Osteoblast (primary cell): ENCODE measurements around the gene PPARD. TPM values are rescaled to one million over a fixed set of nuclear protein-coding genes. Genes with fewer than 3 reads are reported as not detected.
A peak's percentile ranks its signal among the peaks of the same experiment; 100 is the strongest.
"Not testable (repeated sequence)": the region's sequence is repeated elsewhere in the genome, so short reads cannot be mapped to it uniquely, and the experiment has no call there.

ENCODE experiments used
- DNase-seq: peaks from one replicate; pipeline ENCODE4 v3.0.0; 2011; ENCODE audit warnings: low spot score, mixed read lengths; ENCODE audit not compliant: insufficient read length; ENCODE audit errors: missing footprints
- H2AFZ ChIP-seq: 2 replicates; pipeline ENCODE4 v1.6.0; 2011; ENCODE audit warnings: mild to moderate bottlenecking, low read length
- H3K27ac ChIP-seq: 2 replicates; pipeline ENCODE4 v1.5.1; 2011; ENCODE audit warnings: mild to moderate bottlenecking, low read depth, low read length, moderate library complexity
- H3K27me3 ChIP-seq: 2 replicates; pipeline ENCODE4 v1.6.0; 2012; ENCODE audit warnings: mild to moderate bottlenecking, control low read depth, inconsistent platforms, low read length, moderate library complexity; ENCODE audit not compliant: insufficient read depth
- H3K36me3 ChIP-seq: 2 replicates; pipeline ENCODE4 v1.5.1; 2011; ENCODE audit warnings: mild to moderate bottlenecking, low read length, control low read depth, moderate library complexity; ENCODE audit not compliant: insufficient read depth
- H3K4me1 ChIP-seq: 2 replicates; pipeline ENCODE4 v1.5.1; 2011; ENCODE audit warnings: mild to moderate bottlenecking, low read length, control low read depth, moderate library complexity; ENCODE audit not compliant: insufficient read depth
- H3K4me2 ChIP-seq: 2 replicates; pipeline ENCODE4 v1.6.0; 2011; ENCODE audit warnings: mild to moderate bottlenecking, low read length; ENCODE audit not compliant: insufficient read depth
- H3K4me3 ChIP-seq: fragments of 200-600 bp; sonication (generic); 3 replicates; pipeline ENCODE4 v1.5.1; 2012; ENCODE audit warnings: mild to moderate bottlenecking, low read length, inconsistent platforms; ENCODE audit not compliant: insufficient read depth
- H3K79me2 ChIP-seq: 2 replicates; pipeline ENCODE4 v1.6.0; 2012; ENCODE audit warnings: mild to moderate bottlenecking, low read length, control low read depth, inconsistent platforms; ENCODE audit not compliant: insufficient read depth
- H3K9me3 ChIP-seq: 2 replicates; pipeline ENCODE4 v1.5.1; 2011; ENCODE audit warnings: low read depth, low read length, control low read depth
- H4K20me1 ChIP-seq: 2 replicates; pipeline ENCODE4 v1.6.0; 2012; ENCODE audit warnings: mild to moderate bottlenecking, low read length, control low read depth; ENCODE audit not compliant: insufficient read depth
- total RNA-seq: library from RNA; depleted of rRNA; stranded (reverse); fragments of >200 nt; gene quantifications from 2 replicates; pipeline ENCODE4 v1.2.3, GENCODE V29; 2012
- TF ChIP-seq, protein P1 (sequence below): IDR thresholded peaks from 2 replicates; pipeline ENCODE4 v1.5.1; 2011; ENCODE audit warnings: mild to moderate bottlenecking, low read depth, low read length, moderate library complexity; ENCODE audit errors: extremely low read depth

The PPARD gene
- total RNA-seq, 1 donor: 12.3 TPM

- Histone ChIP-seq H3K9me3 (no peaks in the 10 kb centered on the region), H3K4me1 (no peaks in the 10 kb centered on the region), H3K27ac (no peak overlapping the region), H3K36me3 (no peaks in the 10 kb centered on the region), H2AFZ (no peak overlapping the region), H4K20me1 (no peaks in the 10 kb centered on the region), H3K4me3 (no peak overlapping the region), H3K79me2 (no peaks in the 10 kb centered on the region), H3K4me2 (no peak overlapping the region), H3K27me3 (peaks cover 2% of the 10 kb centered on the region)
- peak; percentile 60 for DNase-seq
- TF ChIP-seq, protein P1, sequence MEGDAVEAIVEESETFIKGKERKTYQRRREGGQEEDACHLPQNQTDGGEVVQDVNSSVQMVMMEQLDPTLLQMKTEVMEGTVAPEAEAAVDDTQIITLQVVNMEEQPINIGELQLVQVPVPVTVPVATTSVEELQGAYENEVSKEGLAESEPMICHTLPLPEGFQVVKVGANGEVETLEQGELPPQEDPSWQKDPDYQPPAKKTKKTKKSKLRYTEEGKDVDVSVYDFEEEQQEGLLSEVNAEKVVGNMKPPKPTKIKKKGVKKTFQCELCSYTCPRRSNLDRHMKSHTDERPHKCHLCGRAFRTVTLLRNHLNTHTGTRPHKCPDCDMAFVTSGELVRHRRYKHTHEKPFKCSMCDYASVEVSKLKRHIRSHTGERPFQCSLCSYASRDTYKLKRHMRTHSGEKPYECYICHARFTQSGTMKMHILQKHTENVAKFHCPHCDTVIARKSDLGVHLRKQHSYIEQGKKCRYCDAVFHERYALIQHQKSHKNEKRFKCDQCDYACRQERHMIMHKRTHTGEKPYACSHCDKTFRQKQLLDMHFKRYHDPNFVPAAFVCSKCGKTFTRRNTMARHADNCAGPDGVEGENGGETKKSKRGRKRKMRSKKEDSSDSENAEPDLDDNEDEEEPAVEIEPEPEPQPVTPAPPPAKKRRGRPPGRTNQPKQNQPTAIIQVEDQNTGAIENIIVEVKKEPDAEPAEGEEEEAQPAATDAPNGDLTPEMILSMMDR: no peak
These were observed 38.1 kb upstream of the PPARD start for GRCh38 chr6:35304299-35304698.

DNA sequence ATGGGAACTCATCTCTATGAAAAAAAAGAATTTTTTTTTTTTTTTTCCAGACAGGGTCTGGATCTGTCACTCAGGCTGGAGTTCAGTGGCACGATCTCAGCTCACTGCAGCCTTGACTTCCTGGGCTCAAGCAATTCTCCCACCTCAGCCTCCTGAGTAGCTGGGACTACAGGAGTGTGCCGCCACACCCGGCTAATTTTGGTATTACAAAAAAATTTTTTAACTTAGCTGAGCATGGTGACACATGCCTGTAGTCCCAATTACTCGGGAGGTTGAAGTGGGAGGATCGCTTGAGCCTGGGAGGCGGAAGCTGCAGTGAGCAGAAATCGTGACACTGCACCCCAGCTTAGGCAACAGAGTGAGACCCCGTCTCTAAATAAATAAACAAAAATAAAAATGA is 37.2 kb upstream of the PPARD start:
- TF ChIP-seq, protein P1: no peak
- DNase-seq: no peak
- no peak overlapping the region for H3K4me2 ChIP-seq
- no peaks in the 10 kb centered on the region for H3K9me3 ChIP-seq
- H3K27me3 ChIP-seq: peaks cover 7% of the 10 kb centered on the region
- H2AFZ ChIP-seq: no peak overlapping the region
- H4K20me1 ChIP-seq: no peaks in the 10 kb centered on the region
- H3K36me3 ChIP-seq: no peaks in the 10 kb centered on the region
- no peaks in the 10 kb centered on the region for H3K4me1 ChIP-seq
- no peak overlapping the region for H3K4me3 ChIP-seq
- no peaks in the 10 kb centered on the region for H3K79me2 ChIP-seq
- H3K27ac ChIP-seq: no peak overlapping the region

GRCh38 chr6:35307138-35307537 is 35.2 kb upstream of the PPARD start:
- H4K20me1 ChIP-seq, DNase-seq, H3K27ac ChIP-seq, H3K27me3 ChIP-seq, H3K79me2 ChIP-seq, H3K4me1 ChIP-seq, H3K4me3 ChIP-seq, H3K9me3 ChIP-seq, H2AFZ ChIP-seq, H3K4me2 ChIP-seq, H3K36me3 ChIP-seq: not testable (repeated sequence)

DNA sequence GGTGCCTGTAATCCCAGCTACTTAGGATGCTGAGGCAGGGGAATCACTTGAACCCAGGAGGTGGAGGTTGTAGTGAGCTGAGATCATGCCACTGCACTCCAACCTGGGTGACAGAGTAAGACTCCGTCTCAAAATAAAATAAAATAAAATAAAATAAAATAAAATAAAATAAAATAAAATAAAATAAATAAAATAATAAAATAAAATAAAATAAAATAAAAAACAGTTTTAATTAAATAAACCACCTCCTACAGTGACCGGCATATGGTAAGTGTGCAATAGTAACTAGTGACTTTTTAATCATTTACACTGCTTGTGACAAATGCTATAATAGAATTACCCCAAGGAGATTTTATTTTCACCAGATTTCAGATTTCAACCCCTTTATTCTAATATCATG is 33.8 kb upstream of the PPARD start:
- H2AFZ ChIP-seq, H3K4me2 ChIP-seq, H3K79me2 ChIP-seq, H4K20me1 ChIP-seq, H3K27me3 ChIP-seq, H3K4me3 ChIP-seq, H3K9me3 ChIP-seq, H3K36me3 ChIP-seq, H3K27ac ChIP-seq, DNase-seq, H3K4me1 ChIP-seq: not testable (repeated sequence)

DNA sequence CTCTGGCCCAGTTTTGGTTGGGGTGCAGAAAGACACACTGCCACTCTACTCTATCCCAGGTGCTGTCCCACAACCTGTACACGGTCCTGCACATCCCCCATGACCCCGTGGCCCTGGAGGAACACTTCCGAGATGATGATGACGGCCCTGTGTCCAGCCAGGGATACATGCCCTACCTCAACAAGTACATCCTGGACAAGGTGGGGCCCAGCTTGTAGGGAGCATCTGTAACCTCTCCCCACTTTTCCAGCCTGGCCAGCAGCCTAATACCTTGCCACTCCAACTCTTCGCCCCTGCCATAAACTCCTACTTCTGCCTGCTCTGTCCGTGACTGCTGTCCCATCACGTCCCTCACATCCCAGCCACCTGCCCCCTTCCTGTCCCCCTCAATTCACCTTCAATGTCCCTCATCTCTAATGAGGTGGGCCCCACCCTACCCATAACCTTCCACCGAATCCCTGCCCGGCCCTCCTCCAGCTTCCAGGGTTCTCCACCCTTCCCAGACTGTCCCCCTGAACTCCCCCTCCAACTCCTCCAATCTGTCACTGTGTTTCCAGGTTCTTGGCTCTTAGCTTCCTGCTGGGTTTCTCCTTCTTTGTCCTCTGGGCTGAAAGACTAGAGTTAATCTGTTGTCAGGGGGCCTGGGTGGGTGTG is 32.6 kb upstream of the PPARD start:
- no peak overlapping the region for H2AFZ ChIP-seq
- no peaks in the 10 kb centered on the region for H3K36me3 ChIP-seq
- no peak overlapping the region for H3K4me3 ChIP-seq
- H3K27me3 ChIP-seq: peaks cover 7% of the 10 kb centered on the region
- no peak for DNase-seq
- TF ChIP-seq, protein P1: no peak
- H3K4me1 ChIP-seq: no peaks in the 10 kb centered on the region
- no peaks in the 10 kb centered on the region for H3K9me3 ChIP-seq
- no peaks in the 10 kb centered on the region for H4K20me1 ChIP-seq
- no peak overlapping the region for H3K4me2 ChIP-seq
- H3K79me2 ChIP-seq: no peaks in the 10 kb centered on the region
- H3K27ac ChIP-seq: no peak overlapping the region
